Vagina (tissue), 2 donors: ENCODE results near the gene APOL1. TPM values are rescaled to one million over a fixed set of nuclear protein-coding genes. Genes with fewer than 3 reads are reported as not detected.

Experiments
- DNase-seq, 2 donors: peaks; one replicate each; pipeline ENCODE4 v3.0.0-alpha.2; 2017; ENCODE audit errors: extremely low spot score in 2 of 2
- H3K27ac ChIP-seq: fragments of 200-600 bp; sonication (generic); one replicate; pipeline ENCODE4 v1.5.1; 2019
- H3K27me3 ChIP-seq: fragments of 200-600 bp; sonication (generic); one replicate; pipeline ENCODE4 v1.5.1; 2019
- H3K36me3 ChIP-seq, 2 donors: fragments of 200-600 bp; sonication (generic); one replicate each; pipeline ENCODE4 v1.5.1; 2017 to 2019
- H3K4me1 ChIP-seq: fragments of 200-600 bp; sonication (generic); one replicate; pipeline ENCODE4 v1.5.1; 2019
- H3K4me3 ChIP-seq, 2 donors: fragments of 200-600 bp; sonication (generic); 1 replicate in 1 of 2; 2 replicates in 1 of 2; pipeline ENCODE4 v1.5.1; 2016 to 2019
- H3K9me3 ChIP-seq: fragments of 200-600 bp; sonication (generic); one replicate; pipeline ENCODE4 v1.5.1; 2019
- POLR2A ChIP-seq, 2 donors: fragments of 450-650 bp; IDR thresholded peaks; one replicate each; pipeline ENCODE4 v1.6.1; 2017; ENCODE audit warnings: antibody characterized with exemption in 2 of 2, mild to moderate bottlenecking in 2 of 2, moderate library complexity in 2 of 2
- POLR2AphosphoS5 ChIP-seq, 2 donors: sonication (generic); formaldehyde crosslinking; IDR thresholded peaks; one replicate each; pipeline ENCODE4 v1.9.0; 2017; ENCODE audit warnings: antibody characterized with exemption in 2 of 2, mild to moderate bottlenecking in 2 of 2, low read depth in 1 of 2; ENCODE audit not compliant: insufficient read depth in 1 of 2
- intact Hi-C: fragments of 100-400 bp; cut with DNase I; formaldehyde crosslinking; loops from one replicate; pipeline ENCODE4 v1.15.1; 2023
- total RNA-seq: library from RNA; depleted of rRNA; stranded (reverse); fragments of >200 nt; gene quantifications from one replicate; pipeline ENCODE4 v1.2.3, GENCODE V29; 2016
- TF ChIP-seq, protein P1 (sequence below), 3 experiments: fragments of 450-650 bp in 2 of 3; fragments of 200-600 bp in 1 of 3; sonication (generic) in 1 of 3; IDR thresholded peaks; one replicate each; pipeline ENCODE4 v1.5.1; 2017 to 2019; ENCODE audit warnings: antibody characterized with exemption in 3 of 3, mild to moderate bottlenecking in 2 of 3, moderate library complexity in 2 of 3

APOL1 gene
- total RNA-seq, 1 donor from 2014 or later, result 28.5 TPM

DNA sequence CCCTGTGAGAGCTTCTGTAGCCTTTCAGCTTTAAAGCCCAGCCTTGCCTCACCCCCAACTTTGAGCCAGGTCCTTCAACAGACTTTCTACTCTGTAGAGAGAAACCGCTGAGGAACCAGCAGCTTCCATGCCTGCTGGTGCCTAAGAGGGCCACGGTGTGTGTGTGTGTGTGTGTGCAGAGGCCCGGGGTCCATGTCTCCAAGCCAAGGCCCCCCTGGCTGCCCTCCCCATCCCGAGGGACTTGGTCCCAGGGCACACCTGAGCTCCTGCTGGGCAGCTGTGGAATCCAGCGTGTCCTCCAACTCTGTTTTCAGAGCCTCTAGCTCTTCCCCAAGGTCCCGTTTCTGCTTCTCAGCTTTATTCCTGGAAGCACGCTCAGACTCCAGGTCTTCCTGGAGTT, 42.3 kb downstream of the APOL1 start:
- H3K27me3 ChIP-seq, result no peaks in the 10 kb centered on the region
- no peak overlapping the region for H3K27ac ChIP-seq
- intact Hi-C loops, result no loop called here
- H3K36me3 ChIP-seq, result peaks cover 23 to 89% of the 10 kb centered on the region in 2 donors
- TF ChIP-seq, protein P1, sequence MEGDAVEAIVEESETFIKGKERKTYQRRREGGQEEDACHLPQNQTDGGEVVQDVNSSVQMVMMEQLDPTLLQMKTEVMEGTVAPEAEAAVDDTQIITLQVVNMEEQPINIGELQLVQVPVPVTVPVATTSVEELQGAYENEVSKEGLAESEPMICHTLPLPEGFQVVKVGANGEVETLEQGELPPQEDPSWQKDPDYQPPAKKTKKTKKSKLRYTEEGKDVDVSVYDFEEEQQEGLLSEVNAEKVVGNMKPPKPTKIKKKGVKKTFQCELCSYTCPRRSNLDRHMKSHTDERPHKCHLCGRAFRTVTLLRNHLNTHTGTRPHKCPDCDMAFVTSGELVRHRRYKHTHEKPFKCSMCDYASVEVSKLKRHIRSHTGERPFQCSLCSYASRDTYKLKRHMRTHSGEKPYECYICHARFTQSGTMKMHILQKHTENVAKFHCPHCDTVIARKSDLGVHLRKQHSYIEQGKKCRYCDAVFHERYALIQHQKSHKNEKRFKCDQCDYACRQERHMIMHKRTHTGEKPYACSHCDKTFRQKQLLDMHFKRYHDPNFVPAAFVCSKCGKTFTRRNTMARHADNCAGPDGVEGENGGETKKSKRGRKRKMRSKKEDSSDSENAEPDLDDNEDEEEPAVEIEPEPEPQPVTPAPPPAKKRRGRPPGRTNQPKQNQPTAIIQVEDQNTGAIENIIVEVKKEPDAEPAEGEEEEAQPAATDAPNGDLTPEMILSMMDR (IDR thresholded peaks at IDR 0.05), result no peak
- no peak for TF ChIP-seq POLR2A (IDR thresholded peaks at IDR 0.05)
- no peak for TF ChIP-seq POLR2AphosphoS5 (IDR thresholded peaks at IDR 0.05; ENCODE audit: insufficient read depth in 1 of 2, low read depth in 1 of 2)
- no peaks in the 10 kb centered on the region for H3K4me1 ChIP-seq
- H3K4me3 ChIP-seq, result no peak overlapping the region
- no peaks in the 10 kb centered on the region for H3K9me3 ChIP-seq
- no peak for DNase-seq

DNA sequence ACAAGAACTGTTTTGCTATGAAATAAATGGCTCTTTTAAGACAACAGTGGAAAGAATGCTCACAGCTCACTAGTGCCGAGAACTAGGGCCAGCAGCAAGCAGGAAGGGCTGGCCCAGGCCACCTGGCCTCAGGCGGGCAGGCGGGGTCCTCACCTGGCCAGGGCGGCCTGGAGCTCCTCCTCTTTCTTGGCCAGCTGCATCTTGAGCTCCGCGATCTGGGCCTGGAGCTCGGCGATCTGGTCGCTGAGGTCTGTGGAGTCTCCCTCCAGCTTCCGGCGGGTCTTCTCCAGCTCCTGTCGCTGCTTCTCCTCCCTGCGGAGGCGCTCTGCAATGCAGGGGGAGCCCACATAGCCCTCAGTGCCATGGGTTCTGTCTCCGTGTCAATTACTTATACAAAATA, 43.8 kb downstream of the APOL1 start:
- DNase-seq, result no peak
- H3K27ac ChIP-seq, result no peak overlapping the region
- H3K4me1 ChIP-seq, result no peaks in the 10 kb centered on the region
- intact Hi-C loops, result no loop called here
- no peaks in the 10 kb centered on the region for H3K27me3 ChIP-seq
- H3K36me3 ChIP-seq, result peaks cover 23 to 100% of the 10 kb centered on the region in 2 donors
- no peaks in the 10 kb centered on the region for H3K9me3 ChIP-seq
- TF ChIP-seq, protein P1 (IDR thresholded peaks at IDR 0.05), result no peak
- no peak for TF ChIP-seq POLR2AphosphoS5 (IDR thresholded peaks at IDR 0.05; ENCODE audit: insufficient read depth in 1 of 2, low read depth in 1 of 2)
- no peak for TF ChIP-seq POLR2A (IDR thresholded peaks at IDR 0.05)
- no peak overlapping the region for H3K4me3 ChIP-seq

DNA sequence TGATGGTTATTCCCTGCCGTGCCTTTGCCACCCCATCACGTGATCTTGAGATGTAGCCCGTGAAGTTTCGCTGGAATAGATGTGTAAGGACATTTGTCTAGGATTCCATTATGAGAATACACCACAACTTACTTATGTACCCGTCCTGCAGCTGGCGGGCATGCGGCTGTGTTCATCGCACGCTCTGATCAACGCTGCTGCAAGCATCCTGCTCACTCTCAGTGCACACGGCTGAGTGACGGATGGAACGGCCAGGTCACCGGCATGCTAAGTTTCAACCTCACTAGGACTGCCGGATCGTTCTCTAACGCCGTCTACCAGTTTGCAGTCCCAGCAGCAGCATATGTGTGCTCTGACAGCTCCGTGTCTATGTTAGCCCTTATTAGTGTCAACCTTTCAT, 44.6 kb downstream of the APOL1 start:
- intact Hi-C loops, result no loop called here
- Histone ChIP-seq H3K27me3 (no peaks in the 10 kb centered on the region), H3K9me3 (no peaks in the 10 kb centered on the region), H3K36me3 (peaks cover 28 to 100% of the 10 kb centered on the region in 2 donors), H3K4me1 (no peaks in the 10 kb centered on the region), H3K27ac (no peak overlapping the region), H3K4me3 (no peak overlapping the region)
- no peak for DNase-seq
- peak in 1 of 2 donors; percentile 13 for TF ChIP-seq POLR2AphosphoS5 (IDR thresholded peaks at IDR 0.05; ENCODE audit: insufficient read depth in 1 of 2, low read depth in 1 of 2)
- no peak for TF ChIP-seq POLR2A (IDR thresholded peaks at IDR 0.05)

DNA sequence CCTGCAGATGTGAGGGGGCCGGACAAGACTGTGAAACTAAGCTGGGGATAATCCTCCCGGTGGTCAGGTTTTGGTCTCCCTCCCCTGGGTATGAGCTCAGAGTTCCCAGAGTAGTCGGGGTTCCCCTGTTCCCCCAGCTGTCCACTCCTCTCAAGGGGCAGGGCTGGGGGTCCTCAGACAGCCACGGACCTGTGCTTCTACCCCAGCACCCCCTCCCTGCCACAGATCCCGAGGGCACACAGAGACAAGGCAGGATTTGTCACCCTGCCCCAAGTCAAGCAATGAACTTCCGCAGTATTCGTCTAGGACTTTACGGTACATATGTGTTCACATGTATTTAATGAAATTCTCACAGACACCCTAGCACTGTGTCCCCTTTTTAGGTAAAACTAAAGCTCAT, 45.2 kb downstream of the APOL1 start:
- intact Hi-C loops, result no loop called here
- no peaks in the 10 kb centered on the region for H3K9me3 ChIP-seq
- H3K4me1 ChIP-seq, result no peaks in the 10 kb centered on the region
- no peak overlapping the region for H3K27ac ChIP-seq
- no peak for DNase-seq
- TF ChIP-seq, protein P1 (IDR thresholded peaks at IDR 0.05), result no peak
- TF ChIP-seq POLR2A (IDR thresholded peaks at IDR 0.05) (no peak), POLR2AphosphoS5 (IDR thresholded peaks at IDR 0.05; ENCODE audit: insufficient read depth in 1 of 2, low read depth in 1 of 2) (no peak)
- no peak overlapping the region for H3K4me3 ChIP-seq
- H3K27me3 ChIP-seq, result no peaks in the 10 kb centered on the region
- peaks cover 30 to 100% of the 10 kb centered on the region in 2 donors for H3K36me3 ChIP-seq

DNA sequence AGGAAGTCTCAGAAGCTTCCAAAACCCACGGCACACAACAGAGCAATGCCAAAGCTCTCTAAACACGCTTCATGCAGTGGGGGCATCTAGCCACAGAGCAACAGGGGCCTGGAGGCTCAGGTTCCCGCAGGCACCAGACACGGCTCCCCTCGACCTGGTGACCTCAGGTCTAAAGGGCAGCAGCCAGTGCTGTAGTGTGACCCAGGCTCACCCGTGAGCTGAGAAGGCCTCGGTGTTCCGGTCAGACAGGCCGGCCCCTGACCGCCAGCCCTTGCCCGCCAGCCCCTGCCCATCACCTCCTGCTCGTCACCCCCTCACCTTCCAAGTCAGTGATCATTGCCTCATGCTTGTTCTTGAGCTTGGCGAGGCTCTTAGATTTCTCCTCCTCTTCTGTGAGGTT, 45.7 kb downstream of the APOL1 start:
- TF ChIP-seq POLR2A (IDR thresholded peaks at IDR 0.05), result no peak
- no peak for TF ChIP-seq POLR2AphosphoS5 (IDR thresholded peaks at IDR 0.05; ENCODE audit: insufficient read depth in 1 of 2, low read depth in 1 of 2)
- TF ChIP-seq, protein P1 (IDR thresholded peaks at IDR 0.05), result no peak
- H3K27ac ChIP-seq, result no peak overlapping the region
- peaks cover 30 to 100% of the 10 kb centered on the region in 2 donors for H3K36me3 ChIP-seq

More for the DNA sequence above, 45.7 kb downstream of the APOL1 start:
- Histone ChIP-seq H3K9me3 (no peaks in the 10 kb centered on the region), H3K27me3 (no peaks in the 10 kb centered on the region), H3K4me3 (no peak overlapping the region), H3K4me1 (no peaks in the 10 kb centered on the region)
- intact Hi-C loops, result no loop called here
- no peak for DNase-seq
